Endothelial cell of hepatic sinusoid (primary cell): ENCODE results near the gene CLCNKB.
"Not testable (repeated sequence)": the region's sequence is repeated elsewhere in the genome, so short reads cannot be mapped to it uniquely, and the experiment has no call there.

Experiments
- in situ Hi-C: cut with HindIII; loops from 2 replicates; pipeline ENCODE4 v1.10.0; 2017; ENCODE audit warnings: low sequenced_read_pairs

CLCNKB gene

GRCh38 chr1:16014509-16015482 is 28.8 kb upstream of the CLCNKB start:
- in situ Hi-C loops = no loop called here

DNA sequence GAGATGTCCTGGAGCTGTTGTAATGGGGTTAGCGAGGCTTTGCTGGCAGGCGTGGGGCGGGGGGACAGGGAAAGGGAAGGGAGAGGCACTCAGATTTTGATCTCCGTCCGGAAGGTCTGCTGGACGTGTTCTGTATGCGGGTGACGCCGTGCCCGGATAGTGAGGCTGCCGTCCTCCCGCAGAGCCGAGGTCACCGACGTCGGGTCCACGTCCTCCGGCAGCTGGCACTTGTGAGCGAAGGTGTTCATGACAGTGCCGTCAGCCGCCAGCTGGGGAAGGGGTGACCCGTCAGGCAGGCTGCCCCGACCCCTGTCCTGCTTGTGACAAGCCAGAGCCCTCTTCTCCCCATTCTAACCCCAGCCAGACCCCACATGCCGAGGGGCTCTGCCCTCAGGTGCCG is 28.1 kb upstream of the CLCNKB start:
- in situ Hi-C loops = no loop called here

DNA sequence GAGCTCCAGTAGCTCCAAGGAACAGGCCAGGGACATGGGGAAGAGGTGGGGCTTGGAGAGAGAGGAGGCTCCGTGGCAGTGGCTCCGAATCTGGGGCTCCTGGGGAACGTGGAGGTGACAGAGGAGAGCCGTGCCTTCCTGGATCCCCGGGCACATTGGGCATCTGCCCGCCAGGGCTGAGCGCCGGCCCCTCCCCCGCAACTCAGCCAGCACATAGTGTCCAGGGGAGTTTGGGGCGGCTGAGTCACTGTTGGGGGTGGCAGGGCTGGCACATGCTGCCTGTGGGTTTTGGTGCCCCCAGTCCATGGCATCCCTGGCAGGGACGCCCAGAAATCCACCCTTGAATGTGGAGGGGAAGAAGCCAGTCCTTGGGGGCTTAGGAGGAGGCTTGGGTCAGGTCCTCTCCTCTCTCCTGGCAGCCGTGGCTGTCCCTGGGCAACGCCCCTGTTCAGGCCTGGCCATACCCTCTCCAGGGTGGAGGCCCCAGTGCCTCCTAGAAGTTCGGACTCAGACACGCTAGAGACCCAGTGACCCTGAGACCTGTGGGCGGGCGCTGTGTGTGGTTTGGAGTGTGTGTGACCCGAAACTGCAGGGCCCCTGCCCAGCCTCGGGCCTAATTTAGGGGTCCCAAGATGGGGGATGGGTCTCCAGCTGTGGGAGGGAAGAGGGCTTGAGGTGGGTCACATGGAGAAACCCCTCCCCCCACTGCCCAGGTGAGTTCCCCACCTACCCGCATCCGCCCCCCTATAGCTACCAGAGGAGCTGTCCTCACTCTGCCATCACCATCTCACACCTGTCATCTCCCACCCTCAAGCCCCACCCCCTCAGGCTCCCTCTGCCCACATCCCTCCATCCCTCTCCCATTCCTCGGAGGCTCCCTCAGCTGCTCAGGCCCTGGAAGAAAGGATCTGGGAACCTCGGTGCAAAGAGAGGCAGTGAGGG is 27.4 kb upstream of the CLCNKB start:
- in situ Hi-C loops = no loop called here

DNA sequence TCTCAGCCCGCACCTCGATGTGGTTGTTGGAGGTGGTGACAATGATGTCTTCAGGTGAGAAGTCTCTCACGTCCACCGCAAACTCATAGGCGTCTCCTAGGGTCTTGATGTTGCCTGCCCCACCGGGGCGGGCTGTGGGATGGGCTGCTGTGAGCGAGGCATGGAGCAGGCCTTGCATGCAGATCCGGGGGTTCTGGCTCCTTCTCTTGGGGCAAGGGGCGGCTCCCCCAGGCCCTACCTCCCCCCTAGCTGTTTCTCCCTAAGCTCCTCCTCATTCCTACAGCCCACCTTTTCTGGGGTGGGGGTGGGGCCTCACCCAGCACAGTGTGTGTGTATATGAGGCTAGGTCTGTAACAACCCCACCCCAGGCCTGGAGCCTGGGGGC is 26.5 kb upstream of the CLCNKB start:
- in situ Hi-C loops = no loop called here

- in situ Hi-C loops = no loop called here
Observed at GRCh38 chr1:16017461-16018303, 25.9 kb upstream of the CLCNKB start, which contains the start of gene HSPB7. TSS of gene HSPB7 (minus strand) at chr1:16018043. CDS start at chr1:16017963, 80 bp downstream.

DNA sequence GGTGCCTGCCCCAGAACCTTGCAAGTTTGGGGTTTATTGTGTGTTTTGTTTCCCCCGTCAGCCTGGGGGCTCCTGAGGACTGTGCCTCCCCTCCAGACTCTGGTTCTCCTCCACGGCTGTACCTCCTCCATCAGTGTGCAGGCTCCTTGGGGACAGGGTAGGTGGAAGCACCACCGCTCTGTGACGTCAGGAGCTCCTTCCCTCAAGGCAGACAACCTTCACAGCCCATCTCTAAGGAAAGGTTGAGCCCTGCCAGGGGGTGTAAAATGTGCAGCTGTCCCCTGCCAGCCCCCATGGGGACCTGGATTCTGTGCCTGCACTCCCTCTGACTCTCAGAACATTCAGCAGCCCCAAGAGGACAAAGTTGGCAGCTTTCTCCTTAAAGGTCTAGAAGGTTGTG is 25.3 kb upstream of the CLCNKB start:
- in situ Hi-C loops = no loop called here

DNA sequence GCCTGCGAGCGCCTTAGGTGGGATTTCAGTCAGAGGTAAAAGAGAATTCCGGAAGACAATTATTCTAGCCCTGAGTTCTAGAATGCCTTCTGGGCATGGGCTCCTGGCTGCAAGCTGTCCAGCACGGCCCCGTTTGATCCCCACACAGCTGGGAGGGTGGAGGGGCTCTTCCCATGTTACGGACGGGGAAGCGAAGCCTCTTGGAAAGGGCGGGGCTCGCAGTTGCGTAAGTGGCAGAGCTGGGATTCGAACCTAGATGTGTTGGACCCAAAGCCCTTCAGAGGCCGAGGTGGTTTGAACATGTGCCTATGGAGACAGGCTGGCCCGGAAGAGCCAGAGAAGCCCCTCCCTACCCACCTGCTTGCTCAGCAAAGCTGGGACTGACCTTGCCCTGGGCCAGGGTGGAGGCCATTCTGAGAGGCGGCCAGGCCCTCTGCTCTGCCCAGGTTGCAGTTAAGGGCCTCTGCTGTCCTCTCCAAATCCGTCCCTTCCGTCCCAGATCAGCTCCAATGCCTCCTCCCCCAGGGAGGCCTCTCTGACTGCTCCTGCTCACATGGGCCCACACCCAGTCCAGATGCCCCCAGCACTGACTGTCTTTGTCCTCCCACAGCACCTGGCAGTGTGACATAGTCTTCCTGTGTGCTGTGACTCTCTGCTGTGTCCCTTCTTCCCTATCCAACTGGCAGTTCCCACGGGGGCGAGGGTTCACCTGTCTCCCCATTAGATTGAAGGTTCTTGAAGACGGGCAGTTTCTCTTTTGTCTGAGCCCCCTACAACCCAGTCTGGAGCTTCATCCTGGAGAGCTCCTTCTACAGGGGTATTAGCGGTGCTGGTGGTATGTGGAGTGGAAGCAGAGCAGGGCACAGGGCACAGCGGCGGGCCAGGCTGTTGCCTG is 24.6 kb upstream of the CLCNKB start:
- in situ Hi-C loops = no loop called here

DNA sequence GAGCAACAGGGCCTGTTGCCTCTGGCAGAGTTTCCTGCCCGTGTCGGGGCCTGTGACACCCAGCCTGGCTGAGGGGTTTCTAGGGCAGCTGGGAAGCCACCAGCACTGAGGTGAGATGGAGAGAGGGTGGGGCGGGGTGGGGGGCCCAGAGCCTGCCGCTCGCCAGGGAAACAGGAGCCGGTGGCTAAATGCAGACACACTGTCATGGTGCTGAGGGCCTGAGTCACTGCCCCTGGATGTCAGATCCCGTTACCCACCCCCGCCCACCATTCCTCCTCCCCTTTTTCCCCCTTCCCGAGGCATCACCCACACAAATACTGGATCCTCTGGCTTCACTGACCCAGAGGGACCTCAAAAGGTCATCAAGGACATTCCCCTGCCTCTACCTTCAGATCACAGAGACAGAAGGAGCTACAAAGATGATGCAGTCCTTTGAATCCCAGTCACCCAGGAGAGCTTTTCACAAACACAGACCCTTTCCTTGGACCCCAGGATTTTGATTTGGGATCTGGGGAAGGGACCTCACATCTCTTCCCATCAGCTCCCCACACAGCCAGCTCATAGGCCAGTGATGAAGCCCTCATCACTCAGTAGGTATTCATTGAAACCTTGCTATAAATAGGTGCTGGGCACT is 23.8 kb upstream of the CLCNKB start:
- in situ Hi-C loops = no loop called here

DNA sequence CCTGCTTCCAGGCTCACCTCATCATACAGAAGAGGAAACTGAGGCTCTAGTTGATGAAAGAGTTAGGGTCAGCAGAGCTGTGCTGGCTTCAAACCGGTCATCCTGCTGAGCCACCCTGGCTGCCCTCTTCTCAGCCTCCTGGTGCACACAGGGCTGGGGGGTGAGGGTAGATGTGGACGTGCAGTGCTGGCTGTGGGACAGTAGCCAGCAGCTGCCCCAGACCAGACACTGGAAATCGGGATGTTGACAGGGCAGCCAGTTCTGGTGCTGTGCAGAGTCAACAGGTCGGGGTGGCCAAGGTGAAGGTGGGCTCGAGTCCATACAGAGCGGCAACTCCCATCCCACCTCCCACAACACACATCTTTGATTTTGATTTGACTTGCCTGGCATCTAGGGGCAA is 23.3 kb upstream of the CLCNKB start:
- in situ Hi-C loops = no loop called here

DNA sequence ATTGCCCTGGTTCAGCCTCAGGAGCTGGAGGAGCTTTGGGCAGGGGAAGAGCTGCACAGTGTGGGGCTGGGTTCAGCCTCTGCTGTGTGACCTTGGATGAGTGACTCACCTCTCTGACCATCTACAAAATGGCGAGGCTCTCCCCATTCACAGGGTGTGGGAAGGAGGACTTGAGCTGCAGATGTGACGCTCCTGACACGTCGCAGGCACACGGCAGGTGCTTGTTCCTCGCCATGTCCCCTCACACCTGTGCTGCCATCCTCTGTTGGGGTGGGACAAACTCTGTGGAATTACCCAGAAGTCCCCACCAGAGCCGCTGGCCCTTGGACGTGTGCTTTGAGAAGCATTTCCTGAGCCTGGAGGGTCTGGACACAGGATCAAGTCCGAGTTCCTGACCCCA is 22.7 kb upstream of the CLCNKB start:
- in situ Hi-C loops = not testable (repeated sequence)

DNA sequence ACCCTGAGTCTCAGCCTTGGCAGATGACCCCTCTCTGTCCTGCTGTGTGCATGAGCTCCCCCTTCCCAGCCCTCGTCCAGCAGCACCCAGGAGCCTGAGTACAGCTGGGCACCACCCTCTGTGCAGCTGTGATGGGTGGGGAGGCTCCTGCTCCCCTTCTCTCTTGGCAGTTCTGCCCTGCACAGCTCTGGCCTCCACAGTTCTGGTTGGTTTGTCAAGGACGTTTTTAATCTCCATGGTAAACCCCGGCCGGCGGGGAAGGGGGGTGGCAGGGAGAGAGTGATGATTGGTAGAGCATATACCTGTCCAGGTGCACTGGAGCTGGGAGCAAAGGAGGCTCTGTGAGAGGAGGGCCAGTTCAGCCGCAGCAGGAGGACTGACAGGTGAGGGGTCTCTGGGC is 21.9 kb upstream of the CLCNKB start, which contains the start of gene CLCNKA:
TSS of gene CLCNKA (plus strand) at position 356 of the 400 bp plus-strand sequence. CDS start 584 bp downstream, outside the sequence.
- in situ Hi-C loops = no loop called here

DNA sequence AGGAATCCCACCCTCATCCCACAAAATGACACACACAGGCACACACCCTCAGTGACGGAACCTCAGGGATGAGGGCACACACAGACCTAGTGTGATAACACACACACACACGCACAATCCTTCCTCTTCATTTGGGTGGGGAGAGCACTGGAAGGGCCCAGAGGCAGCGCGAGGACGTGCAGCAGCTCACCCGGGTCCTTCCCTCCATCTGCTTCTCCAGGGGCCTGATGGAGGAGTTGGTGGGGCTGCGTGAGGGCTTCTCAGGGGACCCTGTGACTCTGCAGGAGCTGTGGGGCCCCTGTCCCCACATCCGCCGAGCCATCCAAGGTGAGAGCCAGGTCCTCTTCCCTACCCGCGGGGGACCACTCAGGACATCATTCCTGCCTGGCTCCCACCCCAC is 21.2 kb upstream of the CLCNKB start:
- in situ Hi-C loops = no loop called here

DNA sequence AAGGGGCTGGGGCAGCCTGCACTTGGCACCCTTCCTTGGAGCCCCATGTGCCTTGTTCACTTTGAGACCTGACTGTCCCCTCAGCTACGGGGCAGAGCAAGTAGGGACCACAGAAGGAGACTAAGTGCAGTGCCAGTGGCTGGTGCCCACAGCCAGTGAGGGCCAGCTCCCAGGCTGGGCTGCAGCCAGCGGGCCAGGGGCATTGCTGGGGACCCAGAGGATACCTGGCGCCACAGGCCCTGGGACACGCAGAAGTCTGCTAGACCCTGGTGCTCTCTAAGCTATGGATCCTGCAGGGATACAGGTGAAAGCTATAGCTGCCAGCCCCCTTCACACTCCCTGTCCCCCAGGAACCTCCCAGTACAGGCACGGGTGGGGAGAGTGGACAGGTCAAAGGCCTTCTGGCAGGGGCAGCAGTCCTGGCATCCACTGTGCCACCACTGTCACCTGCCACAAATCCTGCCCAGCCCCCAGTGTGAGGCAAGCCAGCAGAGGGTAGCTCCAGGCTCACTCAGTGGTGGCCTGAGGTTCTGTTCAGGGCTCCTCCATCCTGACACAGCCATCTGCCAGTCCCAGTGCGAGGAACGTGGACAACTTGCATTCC is 20.4 kb upstream of the CLCNKB start:
- in situ Hi-C loops = no loop called here

DNA sequence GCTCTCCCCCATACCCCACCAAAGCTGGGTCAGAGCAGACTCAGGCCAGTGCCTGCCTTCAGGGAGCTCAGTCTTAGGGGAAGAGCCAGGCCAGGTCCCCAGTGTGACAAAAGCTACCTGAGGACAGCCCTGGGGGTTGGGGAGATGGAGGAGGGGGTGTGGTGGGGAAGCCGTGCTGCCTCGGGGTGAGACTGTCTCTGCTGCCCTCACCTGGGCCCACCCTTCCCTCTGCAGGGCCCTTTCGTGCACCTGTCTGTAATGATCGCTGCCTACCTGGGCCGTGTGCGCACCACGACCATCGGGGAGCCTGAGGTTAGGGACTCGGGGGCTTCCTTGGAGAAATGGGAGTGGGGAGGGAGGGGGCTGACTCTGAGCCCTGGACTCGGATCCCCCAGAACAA is 17.3 kb upstream of the CLCNKB start:
- in situ Hi-C loops = not testable (repeated sequence)

DNA sequence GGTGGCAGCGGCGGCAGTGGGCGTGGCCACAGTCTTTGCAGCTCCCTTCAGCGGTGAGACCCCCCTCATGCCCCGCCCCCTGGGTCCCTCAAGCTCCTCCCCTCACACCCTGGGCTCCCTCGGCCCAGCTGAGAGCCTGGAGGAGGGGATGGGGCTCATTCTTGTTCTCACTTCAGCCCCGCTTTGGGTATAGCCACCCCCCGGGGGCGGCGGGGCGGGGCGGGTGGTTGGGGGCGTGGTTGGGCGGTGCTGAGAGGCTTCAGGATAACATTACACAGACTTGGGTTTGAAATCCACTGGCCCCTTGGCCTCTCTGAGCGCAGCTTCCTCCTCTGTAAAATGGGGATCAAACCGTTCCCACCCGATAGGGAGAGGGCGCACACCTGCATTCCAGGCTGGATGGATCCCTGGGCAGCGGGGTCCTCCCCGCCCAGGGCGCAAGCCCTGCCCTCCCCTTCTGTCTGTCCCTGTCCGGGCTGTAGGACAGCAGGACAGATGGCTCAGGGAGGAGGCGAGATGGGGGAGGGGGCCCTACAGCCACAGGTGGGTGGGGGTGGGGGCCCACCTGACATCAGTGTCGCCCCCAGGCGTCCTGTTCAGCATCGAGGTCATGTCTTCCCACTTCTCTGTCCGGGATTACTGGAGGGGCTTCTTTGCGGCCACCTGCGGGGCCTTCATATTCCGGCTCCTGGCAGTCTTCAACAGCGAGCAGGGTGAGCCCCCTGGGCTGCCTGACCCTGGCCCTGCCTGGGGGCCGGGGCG is 16.7 kb upstream of the CLCNKB start:
- in situ Hi-C loops = no loop called here

GRCh38 chr1:16028237-16029002 is 15.2 kb upstream of the CLCNKB start:
- in situ Hi-C loops = no loop called here

DNA sequence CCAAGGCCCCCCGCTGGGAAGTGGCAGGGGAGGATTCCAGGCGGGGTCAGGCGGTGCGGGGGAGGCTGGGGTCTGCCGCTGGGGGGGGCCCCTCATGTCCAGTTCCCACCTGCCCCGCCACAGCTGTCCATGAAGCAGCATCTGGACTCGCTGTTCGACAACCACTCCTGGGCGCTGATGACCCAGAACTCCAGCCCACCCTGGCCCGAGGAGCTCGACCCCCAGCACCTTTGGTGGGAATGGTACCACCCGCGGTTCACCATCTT is 14.6 kb upstream of the CLCNKB start:
- in situ Hi-C loops = not testable (repeated sequence)
